ENCODE measurements around the gene USP36. TPM values are rescaled to one million over a fixed set of nuclear protein-coding genes. Genes with fewer than 3 reads are reported as not detected.
A peak's percentile ranks its signal among the peaks of the same experiment; 100 is the strongest.

USP36 gene
- polyA plus RNA-seq, 12 donors, result 27.5 to 43.3 (median 30.5) TPM; not detected in 1

GRCh38 chr17:78818152-78818846, 22.3 kb downstream of the USP36 start:
- DNase-seq, result no peak

- no peak for DNase-seq
Observed at GRCh38 chr17:78817123-78817522, 23.5 kb downstream of the USP36 start.

GRCh38 chr17:78815696-78816095, 24.9 kb downstream of the USP36 start:
- DNase-seq, result no peak

GRCh38 chr17:78812855-78813254, 27.8 kb downstream of the USP36 start:
- peak; percentile 41 for DNase-seq

- DNase-seq, result no peak
Observed at GRCh38 chr17:78808163-78808562, 32.5 kb downstream of the USP36 start.

GRCh38 chr17:78806451-78806850, 34.2 kb downstream of the USP36 start:
- DNase-seq, result no peak

- no peak for DNase-seq
Observed at GRCh38 chr17:78805301-78805700, 35.3 kb downstream of the USP36 start.

- no peak for DNase-seq
Observed at GRCh38 chr17:78804777-78805176, 35.8 kb downstream of the USP36 start.

- no peak for DNase-seq
Observed at GRCh38 chr17:78803186-78803845, 37.3 kb downstream of the USP36 start.

- DNase-seq, result no peak
Observed at GRCh38 chr17:78802459-78802858, 38.2 kb downstream of the USP36 start.

- no peak for DNase-seq
Observed at GRCh38 chr17:78802008-78802407, 38.6 kb downstream of the USP36 start.

GRCh38 chr17:78800132-78800931, 40.3 kb downstream of the USP36 start:
- DNase-seq, result no peak

- no peak for DNase-seq
Observed at GRCh38 chr17:78798695-78799559, 41.7 kb downstream of the USP36 start.

- no peak for DNase-seq
Observed at GRCh38 chr17:78797691-78798585, 42.7 kb downstream of the USP36 start.

GRCh38 chr17:78797213-78797612, 43.4 kb downstream of the USP36 start:
- no peak for DNase-seq

- no peak for DNase-seq
Observed at GRCh38 chr17:78796517-78796900, 44.1 kb downstream of the USP36 start.

- no peak for DNase-seq
Observed at GRCh38 chr17:78795861-78796516, 44.6 kb downstream of the USP36 start.

GRCh38 chr17:78794864-78795640, 45.6 kb downstream of the USP36 start:
- no peak for DNase-seq

GRCh38 chr17:78794399-78794798, 46.2 kb downstream of the USP36 start:
- no peak for DNase-seq

All from muscle of arm (tissue), 12 donors.